HEK293T (cell line): ENCODE results near the gene PRIMPOL.
A peak's percentile ranks its signal among the peaks of the same experiment; 100 is the strongest.
"Not testable (repeated sequence)": the region's sequence is repeated elsewhere in the genome, so short reads cannot be mapped to it uniquely, and the experiment has no call there.

Experiments used
- CTCF ChIA-PET: fragments of 350-600 bp; formaldehyde crosslinking; extraction: SDS; loops from one replicate; lab custom pipeline; 2021; ENCODE audit warnings: antibody characterized with exemption, inconsistent platforms; lab: Yijun Ruan, JAX
- POLR2A ChIA-PET: fragments of 350-600 bp; formaldehyde crosslinking; extraction: SDS; loops from one replicate; lab custom pipeline; 2020; ENCODE audit warnings: antibody characterized with exemption, inconsistent platforms; lab: Yijun Ruan, JAX
- DNase-seq: peaks from one replicate; pipeline ENCODE4 v3.0.0; 2012; ENCODE audit warnings: mixed read lengths; ENCODE audit errors: extremely low spot score
- ARNT ChIP-seq: fragments of 450-650 bp; IDR thresholded peaks from 2 replicates; pipeline ENCODE4 v1.6.1; 2017; ENCODE audit warnings: mild to moderate bottlenecking
- BHLHE40 ChIP-seq: fragments of 450-650 bp; IDR thresholded peaks from 2 replicates; pipeline ENCODE4 v1.6.1; 2016; ENCODE audit warnings: mild to moderate bottlenecking, moderate library complexity, borderline replicate concordance
- CTBP1 ChIP-seq: fragments of 450-650 bp; IDR thresholded peaks from 2 replicates; pipeline ENCODE4 v1.6.1; 2016; ENCODE audit warnings: borderline replicate concordance
- ELF4 ChIP-seq: fragments of 450-650 bp; IDR thresholded peaks from 2 replicates; pipeline ENCODE4 v1.6.1; 2017; ENCODE audit warnings: antibody characterized with exemption
- FOXA1 ChIP-seq: fragments of 450-650 bp; IDR thresholded peaks from 2 replicates; pipeline ENCODE4 v1.6.1; 2016; ENCODE audit warnings: mild to moderate bottlenecking
- FOXK2 ChIP-seq: fragments of 450-650 bp; IDR thresholded peaks from 2 replicates; pipeline ENCODE4 v1.6.1; 2016; ENCODE audit warnings: mild to moderate bottlenecking
- FOXM1 ChIP-seq: fragments of 450-650 bp; IDR thresholded peaks from 2 replicates; pipeline ENCODE4 v1.6.1; 2017; ENCODE audit warnings: mild to moderate bottlenecking, borderline replicate concordance
- HDGF ChIP-seq: fragments of 450-650 bp; IDR thresholded peaks from 2 replicates; pipeline ENCODE4 v1.6.1; 2017; ENCODE audit warnings: antibody characterized with exemption, borderline replicate concordance
- L3MBTL2 ChIP-seq: fragments of 450-650 bp; conservative IDR thresholded peaks from 2 replicates; pipeline ENCODE4 v1.6.1; 2016; ENCODE audit warnings: mild to moderate bottlenecking
- LEF1 ChIP-seq: fragments of 450-650 bp; IDR thresholded peaks from 2 replicates; pipeline ENCODE4 v1.6.1; 2017; ENCODE audit warnings: mild to moderate bottlenecking, borderline replicate concordance
- NFRKB ChIP-seq: fragments of 450-650 bp; IDR thresholded peaks from 2 replicates; pipeline ENCODE4 v1.6.1; 2016; ENCODE audit warnings: mild to moderate bottlenecking, moderate library complexity
- SP1 ChIP-seq: fragments of 450-650 bp; IDR thresholded peaks from 2 replicates; pipeline ENCODE4 v1.6.1; 2017
- SUZ12 ChIP-seq: fragments of 450-650 bp; IDR thresholded peaks from 2 replicates; pipeline ENCODE4 v1.6.1; 2016; ENCODE audit warnings: mild to moderate bottlenecking
- TARDBP ChIP-seq: fragments of 450-650 bp; IDR thresholded peaks from 2 replicates; pipeline ENCODE4 v1.6.1; 2016
- ZNF384 ChIP-seq: fragments of 450-650 bp; IDR thresholded peaks from 2 replicates; pipeline ENCODE4 v1.6.1; 2016
- TF ChIP-seq, protein P1 (sequence below): fragments of 450-650 bp; IDR thresholded peaks from 2 replicates; pipeline ENCODE4 v1.6.1; 2016

The PRIMPOL gene

DNA sequence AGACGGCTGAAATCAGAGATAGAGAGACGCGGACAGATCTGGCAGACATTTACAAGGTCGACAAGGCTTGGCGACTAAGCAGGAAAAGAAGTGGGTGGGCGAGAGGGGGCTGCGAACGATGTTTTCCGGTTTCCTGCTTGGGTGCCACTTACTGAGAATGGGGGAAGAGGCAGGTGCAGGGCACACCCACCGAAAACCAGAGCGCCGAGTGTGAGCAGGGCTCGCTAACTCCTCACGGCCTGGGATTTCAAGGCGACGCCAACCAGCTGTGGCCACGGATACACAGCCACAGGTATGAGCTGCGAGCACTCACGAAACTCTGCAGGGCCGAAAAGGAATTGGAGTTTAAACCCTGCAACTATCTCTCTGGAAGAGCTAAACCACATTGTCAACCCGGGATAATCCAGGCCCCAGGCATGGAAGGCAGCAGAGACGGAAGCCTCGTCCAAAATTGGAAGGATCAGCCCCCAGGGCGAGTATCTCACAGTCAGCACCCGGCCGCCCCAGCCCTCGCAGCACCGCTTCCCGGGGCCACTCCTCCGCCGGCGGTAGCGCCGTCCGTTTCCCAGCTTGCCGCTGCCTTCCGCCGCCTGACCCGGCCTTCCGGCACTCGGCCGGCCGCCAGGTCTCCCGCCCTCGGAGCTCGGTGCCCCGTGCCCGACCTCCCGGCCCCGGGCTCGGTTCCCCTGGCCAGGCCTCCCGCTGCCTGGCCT lies 1.1 kb upstream of the PRIMPOL start:
- ChIA-PET POLR2A (interaction anchor here (1.0 to 3.8 kb wide), 12 partner anchors 10 to 174 kb away, joined by 3 to 17 read pairs (median 7); partner anchors contain the start of genes CENPU and IRF2), CTCF (interaction anchor here (0.5 to 1.5 kb wide), 3 partner anchors 23 to 346 kb away, joined by 3 to 4 read pairs (median 3); no protein-coding TSS in a partner anchor)
- no peak for TF ChIP-seq SUZ12
- no peak for TF ChIP-seq HDGF
- no peak for TF ChIP-seq ZNF384
- TF ChIP-seq SP1: no peak
- TF ChIP-seq L3MBTL2: no peak
- TF ChIP-seq FOXK2: no peak
- no peak for TF ChIP-seq FOXM1
- TF ChIP-seq TARDBP: no peak
- no peak for DNase-seq

DNA sequence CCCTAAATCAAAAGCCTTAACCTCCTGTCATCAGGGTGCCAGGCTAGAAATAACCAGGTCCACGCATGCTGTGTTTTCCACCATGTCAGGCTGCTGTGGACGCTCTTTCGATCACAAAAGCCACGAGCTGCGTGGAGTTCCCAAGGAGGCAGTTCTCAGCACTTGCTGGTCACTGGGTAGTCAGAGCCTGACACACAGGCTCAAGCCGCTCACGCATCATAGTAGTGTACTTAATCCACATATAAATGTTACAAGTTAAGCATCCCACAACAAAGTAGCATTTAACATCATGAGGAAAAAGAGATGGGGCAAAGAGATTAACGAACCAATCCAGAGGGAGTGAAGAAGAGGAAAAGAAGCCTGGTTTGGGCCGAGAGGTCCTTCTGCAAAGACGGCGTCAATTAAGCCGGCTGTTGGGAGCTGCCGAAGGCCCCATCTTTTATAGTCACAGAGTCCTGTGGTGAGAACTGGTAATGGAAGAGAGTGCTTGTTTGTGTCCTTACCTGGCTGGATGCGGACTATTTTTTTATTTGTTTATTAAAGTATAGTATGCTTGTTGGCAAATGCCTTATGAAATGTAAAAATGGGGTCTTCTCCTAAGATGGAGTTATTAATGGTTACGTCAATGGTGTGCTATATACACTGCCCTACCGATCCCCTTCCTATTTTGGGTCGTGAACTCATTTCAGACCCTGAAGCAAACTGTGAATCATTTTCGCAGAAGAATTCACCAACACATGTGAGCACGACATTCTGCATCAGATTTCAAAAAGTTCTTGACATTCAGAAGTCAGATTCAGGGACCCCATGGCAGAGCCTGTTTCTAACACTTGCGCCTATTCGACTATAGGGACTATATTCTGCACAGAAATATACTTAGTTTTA lies 675 bp downstream of the PRIMPOL start:
- CTCF ChIA-PET: no interaction called here
- TF ChIP-seq, protein P1, sequence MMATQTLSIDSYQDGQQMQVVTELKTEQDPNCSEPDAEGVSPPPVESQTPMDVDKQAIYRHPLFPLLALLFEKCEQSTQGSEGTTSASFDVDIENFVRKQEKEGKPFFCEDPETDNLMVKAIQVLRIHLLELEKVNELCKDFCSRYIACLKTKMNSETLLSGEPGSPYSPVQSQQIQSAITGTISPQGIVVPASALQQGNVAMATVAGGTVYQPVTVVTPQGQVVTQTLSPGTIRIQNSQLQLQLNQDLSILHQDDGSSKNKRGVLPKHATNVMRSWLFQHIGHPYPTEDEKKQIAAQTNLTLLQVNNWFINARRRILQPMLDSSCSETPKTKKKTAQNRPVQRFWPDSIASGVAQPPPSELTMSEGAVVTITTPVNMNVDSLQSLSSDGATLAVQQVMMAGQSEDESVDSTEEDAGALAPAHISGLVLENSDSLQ: 0 out of 2 replicates have a peak, but pooled peaks have one; percentile 10
- no peak; the same call in 1 of the 2 replicates for TF ChIP-seq L3MBTL2
- no peak for TF ChIP-seq HDGF
- DNase-seq: no peak
- POLR2A ChIA-PET: interaction anchor here (0.8 to 3.8 kb wide), 12 partner anchors 11 to 176 kb away, joined by 3 to 17 read pairs (median 7); partner anchors contain the start of genes CENPU and IRF2

DNA sequence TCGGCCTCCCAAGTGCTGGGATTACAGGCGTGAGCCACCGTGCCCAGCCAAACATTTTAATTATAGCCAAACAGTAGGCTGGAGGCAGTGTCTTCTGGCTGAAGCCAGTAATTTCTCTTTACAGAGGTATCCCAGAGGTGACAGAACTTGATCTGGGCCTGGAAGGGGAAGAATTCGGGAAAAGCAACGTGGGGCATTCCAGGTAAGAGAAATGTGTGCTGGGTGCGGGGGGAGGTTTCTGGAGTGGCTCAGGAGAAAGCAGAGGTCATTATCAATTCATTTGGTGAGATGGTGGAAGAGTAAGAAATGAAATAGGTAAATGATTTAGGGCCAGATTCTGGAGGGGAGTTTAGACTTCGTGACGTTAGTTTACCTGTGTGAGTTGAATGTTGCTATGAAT lies 2.4 kb downstream of the PRIMPOL start:
- DNase-seq: no peak
- ChIA-PET CTCF (no interaction called here), POLR2A (no interaction called here)
- TF ChIP-seq, protein P1: no peak
- TF ChIP-seq FOXM1 (no peak), SUZ12 (no peak), HDGF (no peak), FOXA1 (no peak), ZNF384 (no peak), BHLHE40 (no peak), FOXK2 (no peak), ELF4 (no peak), SP1 (no peak), L3MBTL2 (no peak), TARDBP (no peak), ARNT (no peak), NFRKB (no peak), CTBP1 (no peak), LEF1 (no peak)

DNA sequence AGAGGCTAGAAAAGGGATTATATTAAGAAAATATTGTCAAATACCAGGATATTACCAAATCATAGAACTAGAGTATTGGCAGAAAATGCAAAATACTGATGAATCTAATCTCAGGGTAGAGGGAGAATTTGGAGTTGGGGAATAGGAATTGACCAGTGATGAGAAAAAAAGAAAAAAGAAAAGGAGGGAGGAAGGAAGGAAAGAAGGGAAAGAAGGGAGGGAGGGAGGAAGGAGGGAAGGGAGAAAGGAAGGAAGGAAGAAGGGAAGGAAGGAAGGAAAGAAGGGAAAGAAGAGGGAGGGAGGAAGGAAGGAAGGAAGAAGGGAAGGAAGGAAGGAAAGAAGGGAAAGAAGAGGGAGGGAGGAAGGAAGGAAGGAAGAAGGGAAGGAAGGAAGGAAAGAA lies 3.1 kb downstream of the PRIMPOL start:
- POLR2A ChIA-PET: interaction anchor here (1.4 kb wide), 1 partner anchor 81 kb away, joined by 7 read pairs; the partner anchor contains the start of gene CENPU
- CTCF ChIA-PET, DNase-seq: not testable (repeated sequence)

DNA sequence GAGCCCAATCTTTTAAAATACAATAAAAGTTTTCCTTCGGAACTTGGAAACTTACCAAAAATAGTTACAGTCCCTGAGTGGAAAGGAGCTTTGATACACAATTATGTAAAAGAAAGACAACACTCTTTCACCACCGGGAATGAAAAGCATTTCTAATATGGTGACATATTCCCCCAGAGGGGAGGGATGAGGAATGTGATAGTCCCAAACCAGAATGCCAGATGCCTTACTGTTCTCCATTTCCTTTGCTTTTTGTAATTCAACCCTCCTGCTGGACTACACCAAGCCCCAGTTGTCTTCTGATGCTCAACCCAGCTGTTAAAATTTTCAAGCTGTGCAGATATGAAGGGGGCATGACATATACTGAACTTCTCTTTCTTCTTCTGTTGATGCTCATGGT lies 4.1 kb downstream of the PRIMPOL start:
- no peak for DNase-seq
- ChIA-PET POLR2A (interaction anchor here (1.4 kb wide), 1 partner anchor 80 kb away, joined by 7 read pairs; the partner anchor contains the start of gene CENPU), CTCF (interaction anchor here (1.2 kb wide), 1 partner anchor 9 kb away, joined by 3 read pairs; no protein-coding TSS in a partner anchor)
- no peak for TF ChIP-seq NFRKB
- TF ChIP-seq, protein P1: no peak
- no peak for TF ChIP-seq FOXM1
- TF ChIP-seq SUZ12: no peak
- TF ChIP-seq BHLHE40: no peak
- no peak for TF ChIP-seq HDGF
